NCI-H146 treated with DMSO at 0.1 percent for 48 hours (cell line): ENCODE results near the gene PDE8A.

Experiments used
- DNase-seq: peaks from one replicate; lab custom pipeline; 2025; ENCODE audit not compliant: unreplicated experiment; lab: John Stamatoyannopoulos, UW

The PDE8A gene

DNA sequence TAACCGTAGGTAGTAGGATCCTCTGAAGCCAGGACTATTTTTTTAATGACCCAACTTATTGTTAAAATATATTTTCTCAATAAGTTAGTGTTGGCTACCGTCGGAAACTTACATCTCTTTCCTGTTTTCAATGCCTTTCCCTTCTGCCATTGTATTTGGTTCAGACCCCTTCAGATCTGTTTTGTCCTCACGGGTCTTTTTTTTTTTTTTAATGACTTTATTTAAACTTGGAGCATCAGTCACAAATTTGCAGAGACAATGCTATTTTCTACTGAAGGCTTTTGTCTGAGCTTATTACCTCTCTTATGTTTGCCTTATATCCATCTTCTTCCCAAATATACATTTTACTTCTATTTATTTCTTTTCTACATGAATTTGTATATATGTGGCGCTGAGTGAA is 47.6 kb downstream of the PDE8A start:
- no peak for DNase-seq

DNA sequence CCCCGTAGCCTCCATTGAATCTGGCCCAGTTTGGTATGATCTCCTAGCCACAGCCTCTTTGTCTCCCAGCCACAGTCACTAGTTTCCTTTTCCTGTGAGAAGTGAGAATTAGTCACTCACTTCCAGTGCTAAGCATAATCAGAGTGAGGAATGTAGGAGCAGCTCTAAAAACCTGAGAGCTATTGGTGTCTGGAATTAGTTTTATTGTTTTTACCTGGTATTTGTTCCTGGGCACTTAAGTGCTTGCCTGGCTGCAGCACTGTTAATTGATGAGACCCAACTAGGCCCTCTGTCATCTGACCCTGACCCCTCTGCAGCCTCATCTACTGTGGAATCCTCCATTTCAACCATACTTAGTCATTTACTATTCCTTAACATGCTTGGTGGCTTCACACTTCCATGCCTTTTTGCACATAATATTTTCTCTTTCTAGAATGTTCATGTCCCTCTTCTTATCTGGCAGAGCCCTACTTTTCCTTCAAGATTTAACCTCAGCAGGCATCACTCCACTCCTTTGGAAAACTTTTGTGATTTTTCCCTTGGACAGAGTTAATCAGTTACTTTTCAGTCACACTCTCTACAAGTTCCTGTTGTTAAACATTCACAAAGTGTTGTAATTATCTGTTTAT is 48.8 kb downstream of the PDE8A start:
- no peak for DNase-seq

- no peak for DNase-seq
Observed at GRCh38 chr15:85031086-85031943, 49.7 kb downstream of the PDE8A start.

DNA sequence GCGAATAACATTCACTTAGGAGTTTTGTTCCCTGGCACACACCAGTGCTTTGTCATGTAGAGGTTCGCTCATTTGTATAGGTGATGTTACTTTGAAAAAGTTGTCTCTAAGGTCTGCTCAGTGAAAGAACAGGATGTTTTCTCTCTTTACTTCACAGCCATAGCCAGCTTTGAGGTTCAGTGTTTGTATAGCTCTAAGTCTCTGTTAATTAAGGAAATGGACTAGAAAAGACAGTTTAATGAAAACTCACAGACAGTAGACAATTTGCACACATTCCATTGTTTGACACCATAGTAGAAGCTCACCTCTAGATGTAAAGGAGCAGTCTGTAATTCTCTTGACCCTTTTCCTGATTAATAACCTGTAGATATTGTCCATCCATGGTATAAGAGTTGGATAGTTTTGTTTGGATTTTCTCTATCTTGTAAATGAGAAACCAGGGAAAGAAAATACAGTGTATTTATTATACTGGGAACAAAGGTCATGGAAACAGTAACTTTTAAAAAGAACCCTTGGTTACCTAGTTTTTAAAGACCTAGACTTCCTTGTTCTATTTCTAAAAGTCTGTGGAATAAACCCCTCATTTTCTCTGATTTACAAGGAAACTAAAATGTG is 50.4 kb downstream of the PDE8A start:
- DNase-seq, result no peak

DNA sequence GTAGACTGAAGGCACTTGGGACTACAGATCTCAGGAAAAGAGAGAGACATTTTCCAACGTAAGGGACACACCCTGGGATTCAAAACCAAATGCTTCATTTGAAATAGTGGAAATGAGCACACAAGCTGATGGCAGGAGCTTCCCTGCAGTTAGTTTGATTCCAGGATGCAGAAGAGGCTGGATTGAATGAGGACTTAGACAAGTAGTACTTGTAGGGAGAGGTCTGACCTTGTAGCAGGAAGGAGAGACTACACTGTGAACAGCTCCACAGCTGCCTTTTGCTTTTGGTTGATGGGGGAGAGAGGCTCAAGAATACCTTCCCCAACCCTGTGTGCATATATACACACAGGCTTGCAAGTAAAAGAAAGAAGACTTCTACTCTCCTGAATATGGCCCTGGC is 51.5 kb downstream of the PDE8A start:
- DNase-seq, result no peak

DNA sequence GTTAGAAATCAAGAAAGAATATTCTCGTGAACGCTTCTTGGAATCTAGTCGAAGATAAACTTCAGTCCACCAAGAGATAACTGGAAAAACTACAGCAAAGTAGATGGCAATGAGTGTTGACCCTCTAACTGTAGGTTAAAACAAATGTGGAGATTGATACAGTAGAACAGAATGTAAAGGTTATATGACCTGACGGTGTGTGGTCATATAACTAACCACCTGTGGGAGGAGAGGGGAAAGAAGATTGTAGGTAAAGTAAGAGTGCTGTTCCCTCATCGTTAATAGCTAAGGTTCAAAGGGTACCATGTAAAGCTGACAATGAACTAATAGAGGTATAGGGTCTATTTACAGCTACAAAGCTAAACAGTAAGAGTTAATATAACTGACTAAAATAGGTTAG is 52.6 kb downstream of the PDE8A start:
- no peak for DNase-seq

- no peak for DNase-seq
Observed at GRCh38 chr15:85035980-85036379, 54.3 kb downstream of the PDE8A start.

GRCh38 chr15:85036716-85037115 is 55.1 kb downstream of the PDE8A start:
- DNase-seq, result no peak

- no peak for DNase-seq
Observed at GRCh38 chr15:85037641-85038040, 56.0 kb downstream of the PDE8A start.

GRCh38 chr15:85041230-85041629 is 59.6 kb downstream of the PDE8A start:
- DNase-seq, result no peak

- peak; percentile 12 for DNase-seq
Observed at GRCh38 chr15:85044251-85044853, 62.7 kb downstream of the PDE8A start.

DNA sequence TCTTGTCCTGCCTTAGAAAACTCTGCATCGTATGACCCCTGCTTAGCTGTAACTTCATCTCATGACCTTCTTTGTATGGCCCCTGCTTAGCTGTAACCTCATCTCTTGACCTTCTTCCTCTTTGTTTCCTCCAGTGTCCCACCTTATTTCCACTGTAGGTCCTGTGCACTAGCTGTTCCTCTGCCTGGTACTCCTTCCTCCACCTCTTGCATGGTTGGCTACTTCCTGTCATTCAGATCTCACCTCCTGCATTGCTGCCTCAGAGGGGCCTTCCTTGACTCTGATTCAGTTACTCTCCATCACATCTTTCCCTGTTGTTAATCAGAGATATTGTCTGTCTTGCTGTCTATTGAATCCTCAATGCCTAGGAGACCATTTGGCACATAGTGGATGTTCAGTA is 63.2 kb downstream of the PDE8A start:
- no peak for DNase-seq

DNA sequence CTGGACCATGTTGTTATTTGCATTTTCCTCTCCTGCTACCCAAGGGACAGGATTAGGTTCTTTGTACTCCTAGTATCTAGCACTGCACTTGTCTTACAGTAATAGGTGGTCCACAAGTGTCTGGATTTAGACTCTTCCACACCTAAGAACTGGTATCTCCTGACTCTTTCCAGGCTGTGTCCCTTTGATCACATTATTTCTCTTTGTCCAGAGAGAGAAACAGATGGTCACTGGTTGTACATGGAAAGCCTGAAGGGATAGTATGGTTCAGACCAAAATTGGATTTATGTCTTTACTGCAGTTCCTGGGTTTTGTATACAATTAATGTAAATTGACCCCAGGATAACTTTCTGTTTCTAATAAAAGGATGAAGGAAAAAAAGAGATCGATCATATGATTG is 64.0 kb downstream of the PDE8A start:
- no peak for DNase-seq

- peak; percentile 59 for DNase-seq
Observed at GRCh38 chr15:85047271-85047948, 65.8 kb downstream of the PDE8A start.

DNA sequence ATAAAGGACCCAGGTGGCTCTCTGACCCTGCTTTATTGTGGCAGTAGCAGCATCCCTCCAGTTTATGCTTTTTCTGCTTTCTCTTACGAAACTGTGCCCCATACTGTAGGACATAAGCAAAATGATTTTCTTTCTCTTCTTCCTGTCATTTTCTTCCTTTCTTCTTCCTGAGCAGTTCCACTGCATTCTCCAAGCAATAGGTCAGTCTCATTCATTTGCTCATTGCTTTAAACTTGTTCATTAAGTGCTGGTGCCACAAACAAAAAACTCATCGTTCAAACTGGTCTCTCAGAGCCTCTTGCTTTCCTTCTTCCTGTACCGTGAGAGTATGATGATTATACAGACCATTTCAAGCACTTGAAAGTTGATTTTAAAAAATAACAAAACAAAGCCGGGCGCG is 66.8 kb downstream of the PDE8A start:
- no peak for DNase-seq

GRCh38 chr15:85049805-85050204 is 68.1 kb downstream of the PDE8A start:
- DNase-seq, result no peak

DNA sequence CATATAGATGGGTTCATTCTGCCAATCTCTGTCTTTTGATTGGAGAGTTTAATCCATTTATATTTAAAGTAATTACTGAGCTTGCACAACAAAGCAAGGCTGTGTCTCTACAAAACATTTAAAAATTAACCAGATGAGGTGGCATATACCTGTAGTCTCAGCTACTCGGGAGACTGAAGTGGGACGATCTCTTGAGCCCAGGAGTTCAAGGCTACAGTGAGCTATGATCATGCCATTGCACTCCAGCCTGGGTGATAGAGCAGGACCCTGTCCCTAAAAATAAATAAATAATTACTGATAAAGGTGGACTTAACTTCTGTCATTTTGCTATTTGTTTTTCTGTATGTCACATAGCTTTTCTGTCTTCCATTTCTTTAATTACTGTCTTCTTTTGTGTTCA is 78.1 kb downstream of the PDE8A start:
- no peak for DNase-seq

- no peak for DNase-seq
Observed at GRCh38 chr15:85062560-85062959, 80.9 kb downstream of the PDE8A start.

DNA sequence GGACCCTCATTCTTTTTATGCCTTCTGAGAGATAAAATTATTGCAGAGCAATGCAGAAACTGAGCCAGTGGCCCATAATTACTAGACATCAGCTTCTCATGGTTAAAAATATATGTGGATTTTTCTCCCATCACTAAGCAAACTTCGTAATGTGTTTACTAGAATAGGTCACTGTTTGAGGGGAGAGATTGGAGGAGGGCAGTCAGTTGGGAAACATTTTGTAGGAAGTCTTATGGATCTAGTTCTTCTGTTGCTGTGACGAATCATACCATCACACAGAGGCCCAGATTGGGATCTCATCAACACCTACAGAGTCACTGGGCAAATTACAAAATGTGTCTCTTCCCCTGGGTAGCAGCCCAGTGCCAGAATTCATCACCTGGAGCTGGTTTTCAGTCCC is 81.4 kb downstream of the PDE8A start:
- DNase-seq, result no peak

DNA sequence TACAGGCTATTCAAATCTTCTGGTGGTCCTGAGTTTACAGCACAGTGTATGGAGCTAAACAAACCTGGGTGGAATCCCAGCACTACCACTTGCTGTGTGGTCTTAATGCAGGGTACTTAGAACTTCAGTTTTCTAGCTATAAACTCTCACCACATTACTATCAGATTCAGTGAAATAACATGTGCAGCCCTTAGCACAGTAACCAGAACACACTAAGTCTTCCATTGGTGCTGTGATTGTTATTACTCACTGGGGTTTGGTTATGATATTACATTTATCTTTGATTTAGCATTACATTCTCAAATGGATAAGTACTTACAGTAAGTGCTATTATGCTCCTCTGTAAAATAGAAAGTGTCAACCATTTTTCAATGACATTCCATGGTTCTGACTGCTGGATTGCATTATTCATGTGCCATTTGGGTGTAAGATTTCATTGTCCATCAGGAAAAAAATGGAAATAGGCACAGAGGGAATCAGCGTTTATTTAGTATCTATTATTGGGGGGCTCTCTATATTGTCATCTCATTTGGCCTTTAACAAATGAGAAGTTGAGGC is 81.9 kb downstream of the PDE8A start:
- no peak for DNase-seq

DNA sequence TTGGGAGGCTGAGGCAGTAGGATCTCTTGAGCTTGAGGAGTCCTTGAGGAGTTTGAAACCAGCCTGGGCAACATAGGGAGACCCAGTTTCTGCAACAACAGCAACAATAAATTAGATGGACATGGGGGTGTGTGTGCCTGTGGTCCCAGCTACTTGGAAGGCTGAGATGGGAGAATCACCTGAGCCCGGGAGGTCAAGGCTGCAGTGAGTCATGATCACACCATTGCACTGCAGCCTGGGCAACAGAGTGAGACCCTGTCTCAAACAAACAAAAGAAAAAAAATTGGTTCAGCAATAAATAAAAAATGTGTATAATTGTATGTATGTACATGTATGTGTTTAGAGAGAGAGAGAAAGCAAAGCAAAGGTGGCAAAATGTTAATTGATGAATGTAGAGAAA is 83.1 kb downstream of the PDE8A start:
- no peak for DNase-seq
